HT1080 (cell line): ENCODE data around the gene PRKAA2. TPM values are rescaled to one million over a fixed set of nuclear protein-coding genes. Genes with fewer than 3 reads are reported as not detected.
"Not testable (repeated sequence)": the region's sequence is repeated elsewhere in the genome, so short reads cannot be mapped to it uniquely, and the experiment has no call there.

Experiments
- DNase-seq: peaks from one replicate; pipeline ENCODE4 v3.0.0-alpha.2; 2015; ENCODE audit warnings: low read depth
- polyA plus RNA-seq, 2 experiments: library from polyadenylated mRNA; depleted of rRNA; stranded (reverse); fragments of >200 nt; gene quantifications; 2 replicates each; pipeline ENCODE4 v1.2.3, GENCODE V29; 2015
- total RNA-seq: library from RNA; depleted of rRNA; stranded (reverse); fragments of >200 nt; shearing (Covaris generic); gene quantifications from 2 replicates; pipeline ENCODE4 v1.2.3, GENCODE V29; 2014; rRNA removed

The PRKAA2 gene
- total RNA-seq, result 2.2 and 2.4 TPM in 2 replicates
- polyA plus RNA-seq (2015; cell fraction: cytosol; rRNA removed), result 2.2 and 2.8 TPM in 2 replicates
- 4.2 TPM in 2 replicates for polyA plus RNA-seq (2015; cell fraction: nucleus; rRNA removed)

DNA sequence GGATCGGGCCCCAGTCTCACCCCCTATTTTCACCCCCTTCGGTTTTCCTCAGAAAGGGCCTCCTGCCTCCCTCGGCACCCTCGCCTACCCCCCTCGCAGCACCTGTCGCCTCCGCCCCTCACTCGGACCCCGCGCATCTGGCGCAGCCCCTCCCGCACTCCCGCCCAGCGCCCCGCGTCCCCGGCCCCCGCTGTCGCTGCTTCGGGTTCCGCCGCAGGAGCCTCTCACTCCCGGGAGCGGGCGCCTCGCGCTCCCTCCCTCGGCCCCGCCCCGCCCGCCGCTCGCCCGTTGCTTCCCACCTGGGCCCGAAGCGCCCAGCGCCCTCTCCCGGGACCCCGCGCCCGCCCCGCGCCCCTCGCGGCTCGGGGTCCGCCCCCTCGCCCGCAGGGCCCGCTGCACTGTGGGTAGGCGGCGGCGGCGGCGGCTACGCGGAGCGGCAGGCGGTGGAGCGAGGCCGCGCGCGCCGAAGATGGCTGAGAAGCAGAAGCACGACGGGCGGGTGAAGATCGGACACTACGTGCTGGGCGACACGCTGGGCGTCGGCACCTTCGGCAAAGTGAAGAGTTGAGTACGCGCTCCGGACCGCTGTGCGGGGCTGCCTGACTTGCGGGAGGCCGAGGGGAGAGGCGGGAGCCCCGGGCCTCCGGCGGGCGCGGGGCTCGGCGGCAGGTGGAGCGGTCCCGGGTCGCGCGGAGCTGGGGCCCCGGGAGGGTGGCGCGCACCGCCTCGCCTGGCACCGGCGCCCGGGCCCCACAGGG, at the start of gene PRKAA2:
PRKAA2 (plus strand) TSS at position 396 of the 758 bp plus-strand sequence; CDS start at position 470, 74 bp downstream.
- peak; percentile 16 for DNase-seq

DNA sequence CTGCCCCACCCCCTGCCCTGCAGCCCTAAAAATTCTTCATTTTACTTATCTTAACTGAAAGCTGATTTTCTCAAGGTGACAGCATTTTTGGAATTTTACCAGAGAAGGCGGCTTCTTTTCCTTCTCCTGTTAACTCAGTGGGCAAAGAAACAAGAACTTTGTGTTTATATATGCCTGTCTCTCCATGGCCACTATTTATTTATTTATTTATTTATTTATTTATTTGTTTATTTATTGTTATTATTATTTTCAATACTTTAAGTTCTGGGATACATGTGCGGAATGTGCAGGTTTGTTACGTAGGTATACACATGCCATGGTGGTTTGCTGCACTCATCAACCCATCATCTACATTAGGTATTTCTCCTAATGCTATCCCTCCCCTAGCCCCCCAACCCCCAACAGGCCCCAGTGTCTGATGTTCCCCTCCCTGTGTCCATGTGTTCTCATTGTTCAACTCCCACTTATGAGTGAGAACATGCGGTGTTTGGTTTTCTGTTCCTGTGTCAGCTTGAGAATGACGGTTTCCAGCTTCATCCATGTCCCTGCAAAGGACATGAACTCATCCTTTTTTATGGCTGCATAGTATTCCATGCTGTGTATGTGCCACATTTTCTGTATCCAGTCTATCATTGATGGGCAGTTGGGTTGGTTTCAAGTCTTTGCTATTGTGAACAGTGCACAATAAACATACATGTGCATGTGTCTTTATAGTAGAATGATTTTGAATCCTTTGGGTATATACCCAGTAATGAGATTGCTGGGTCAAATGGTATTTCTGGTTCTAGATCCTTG, 49.5 kb upstream of the PRKAA2 start:
- DNase-seq, result not testable (repeated sequence)

DNA sequence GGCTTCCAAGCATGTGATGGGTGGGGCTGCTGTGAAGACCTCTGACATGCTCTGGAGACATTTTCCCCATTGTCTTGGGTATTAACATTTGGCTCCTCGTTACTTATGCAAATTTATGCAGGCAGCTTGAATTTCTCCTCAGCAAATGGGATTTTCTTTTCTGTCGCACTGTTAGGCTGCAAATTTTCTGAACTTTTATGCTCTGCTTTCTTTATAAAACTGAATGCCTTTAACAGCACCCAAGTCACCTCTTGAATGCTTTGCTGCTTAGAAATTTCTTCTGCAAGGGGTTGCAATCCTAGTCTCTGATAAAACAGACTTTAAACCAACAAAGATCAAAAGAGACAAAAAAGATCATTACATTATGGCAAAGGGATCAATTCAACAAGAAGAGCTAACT, 35.0 kb upstream of the PRKAA2 start:
- not testable (repeated sequence) for DNase-seq

DNA sequence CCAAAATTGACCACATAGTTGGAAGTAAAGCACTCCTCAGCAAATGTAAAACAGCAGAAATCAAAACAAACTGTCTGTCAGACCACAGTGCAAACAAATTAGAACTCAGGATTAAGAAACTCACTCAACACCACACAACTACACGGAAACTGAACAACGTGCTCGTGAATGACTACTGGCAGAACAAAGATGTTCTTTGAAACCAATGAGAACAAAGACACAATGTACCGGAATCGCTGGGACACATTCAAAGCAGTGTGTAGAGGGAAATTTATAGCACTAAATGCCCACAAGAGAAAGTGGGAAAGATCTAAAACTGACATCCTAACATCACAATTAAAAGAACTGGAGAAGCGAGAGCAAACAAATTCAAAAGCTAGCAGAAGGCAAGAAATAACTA, 34.3 kb upstream of the PRKAA2 start:
- DNase-seq, result not testable (repeated sequence)

DNA sequence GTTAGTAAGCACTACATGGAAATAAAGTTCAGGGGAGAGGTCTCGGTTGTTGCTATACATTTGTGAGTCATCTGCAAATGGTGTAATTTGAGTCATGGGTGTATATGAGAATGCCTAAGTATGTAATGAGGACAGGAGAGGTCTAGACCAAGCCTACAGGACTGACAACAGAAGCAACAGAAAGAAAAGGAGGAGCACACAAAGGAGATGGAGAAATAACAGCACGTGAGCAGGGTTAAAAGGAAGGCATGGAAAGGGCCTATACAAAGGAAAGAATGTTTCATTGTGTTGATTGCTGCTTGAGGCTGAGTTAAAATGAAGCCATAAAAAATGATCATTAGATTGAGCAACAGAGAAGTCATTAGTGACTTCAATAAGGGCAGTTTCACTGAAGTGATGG, 28.0 kb upstream of the PRKAA2 start:
- peak; percentile 58 for DNase-seq

DNA sequence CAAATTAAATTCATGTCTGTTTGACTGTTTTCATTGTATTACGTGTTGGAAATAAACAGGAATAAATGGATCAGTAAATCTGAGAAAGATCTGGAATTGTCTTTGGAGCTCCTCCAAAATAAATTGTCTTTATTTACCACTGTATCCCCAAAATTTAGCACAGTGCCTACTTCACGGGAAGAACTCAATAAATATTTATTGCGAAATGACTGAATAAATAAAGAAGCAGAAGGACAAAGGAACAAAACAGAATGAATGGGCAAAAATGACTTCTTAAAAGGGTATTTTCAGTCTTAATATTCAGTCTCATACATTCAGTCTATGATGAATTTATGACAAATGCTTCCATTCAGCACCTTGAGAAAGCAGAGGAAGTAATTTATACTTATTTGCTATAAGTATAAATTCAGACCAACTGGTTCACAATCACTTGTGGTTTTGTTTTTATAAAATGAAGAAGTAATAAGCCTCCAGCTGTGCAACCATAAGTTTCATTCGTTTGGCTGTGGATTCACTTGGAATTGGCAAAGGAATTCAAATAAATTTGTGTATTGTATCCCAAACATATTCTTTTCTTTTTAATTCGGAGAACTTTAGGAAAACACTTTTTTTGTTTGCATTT, 19.2 kb upstream of the PRKAA2 start:
- no peak for DNase-seq

DNA sequence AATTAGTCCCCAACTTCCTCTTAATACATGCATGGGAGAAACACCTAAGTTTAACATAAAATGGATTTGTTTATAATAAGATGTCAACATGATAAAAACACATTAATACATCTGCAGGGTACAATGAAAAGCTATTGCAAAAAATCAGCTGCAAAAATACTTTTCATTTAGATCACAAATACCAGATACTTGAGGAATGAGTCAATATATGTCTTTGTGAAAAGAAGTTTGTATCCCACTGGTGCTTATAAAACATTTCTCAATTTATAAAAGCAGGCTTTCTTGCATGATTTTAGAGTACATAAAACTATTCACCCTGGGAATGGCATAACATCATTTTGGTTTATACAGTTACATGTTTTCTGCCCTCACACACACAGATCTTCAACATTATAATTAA, 18.6 kb upstream of the PRKAA2 start:
- DNase-seq, result no peak

DNA sequence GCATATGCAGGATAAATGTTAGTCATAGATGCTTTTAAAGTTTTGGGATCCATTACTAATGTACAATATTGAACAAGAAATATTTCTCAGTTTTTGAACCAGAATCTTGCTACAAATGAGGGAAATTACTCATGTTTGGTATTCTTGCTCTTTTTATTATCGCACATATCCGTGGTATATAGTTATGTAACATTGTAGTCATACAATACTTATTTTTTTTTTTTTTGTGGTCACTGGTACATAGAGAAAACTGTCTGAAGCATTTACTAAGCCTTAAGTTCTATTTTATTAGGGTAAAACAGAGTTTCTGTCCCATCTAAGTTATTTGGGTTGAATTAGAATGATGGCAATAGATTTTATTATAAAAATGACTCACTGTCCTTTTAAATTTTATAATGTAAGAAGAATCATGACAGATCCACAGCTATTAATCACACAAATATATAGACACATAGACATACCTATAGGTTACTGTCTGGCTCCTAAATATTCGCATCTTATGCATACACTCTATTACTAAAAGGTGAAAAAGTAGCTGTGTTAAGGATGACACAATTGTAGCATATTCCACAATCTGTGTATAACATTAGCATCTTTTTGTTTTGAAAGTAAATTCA, 18.0 kb upstream of the PRKAA2 start:
- no peak for DNase-seq

DNA sequence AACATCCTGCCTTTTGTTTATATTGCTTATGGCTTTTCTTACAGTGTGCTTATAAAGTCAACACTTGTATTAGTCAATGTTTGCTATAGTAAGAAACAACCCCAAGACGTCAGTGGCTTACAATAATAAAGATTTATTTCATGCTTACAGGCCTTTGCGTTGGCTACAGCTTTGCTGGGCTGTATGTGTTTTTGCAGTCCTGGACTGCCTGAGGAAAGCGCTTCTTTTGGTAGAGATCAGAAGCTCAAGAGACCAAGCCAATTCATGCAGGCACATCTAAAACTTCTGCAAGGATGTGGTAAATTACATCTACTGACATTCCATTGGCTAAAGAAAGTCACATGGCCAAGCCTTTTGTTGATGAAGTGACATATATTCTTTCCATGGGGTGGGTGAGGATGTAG, 17.5 kb upstream of the PRKAA2 start:
- no peak for DNase-seq

DNA sequence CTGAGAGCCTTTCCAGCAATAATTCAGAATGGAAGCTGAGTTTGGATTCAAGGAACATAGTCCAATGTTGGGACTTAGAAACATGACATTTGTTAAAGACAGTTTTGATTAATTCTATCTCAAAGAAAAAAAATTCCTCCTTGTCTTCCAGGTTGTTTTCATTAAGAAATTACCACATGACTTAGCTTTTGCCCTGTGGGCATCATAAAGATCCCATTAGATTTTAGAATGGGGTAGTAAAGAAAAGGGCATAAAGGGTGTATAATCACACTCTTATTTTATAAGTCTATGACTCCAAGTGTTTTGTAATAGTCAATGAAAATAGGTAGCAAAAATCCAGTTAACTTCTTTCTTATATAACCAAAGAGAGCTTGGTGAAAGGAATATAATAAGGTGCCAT, 14.3 kb upstream of the PRKAA2 start:
- no peak for DNase-seq

DNA sequence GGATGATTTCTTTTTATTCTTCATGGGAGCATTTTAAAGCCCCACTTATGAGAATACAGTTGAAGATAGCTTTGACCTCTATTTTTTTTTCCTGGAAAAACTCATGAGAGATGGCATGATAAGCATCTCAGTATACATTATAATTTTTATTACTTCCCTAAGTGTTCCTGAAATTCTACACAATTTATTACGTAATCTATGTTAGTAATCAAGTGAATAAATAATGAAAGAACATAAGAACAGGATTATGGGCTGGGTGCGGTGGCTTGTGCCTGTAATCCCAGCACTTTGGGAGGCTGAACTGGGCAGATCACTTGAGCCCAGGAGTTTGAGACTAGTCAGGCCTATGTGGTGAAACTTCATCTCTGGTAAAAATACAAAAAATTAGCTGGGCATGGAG, 13.2 kb upstream of the PRKAA2 start:
- DNase-seq, result no peak

DNA sequence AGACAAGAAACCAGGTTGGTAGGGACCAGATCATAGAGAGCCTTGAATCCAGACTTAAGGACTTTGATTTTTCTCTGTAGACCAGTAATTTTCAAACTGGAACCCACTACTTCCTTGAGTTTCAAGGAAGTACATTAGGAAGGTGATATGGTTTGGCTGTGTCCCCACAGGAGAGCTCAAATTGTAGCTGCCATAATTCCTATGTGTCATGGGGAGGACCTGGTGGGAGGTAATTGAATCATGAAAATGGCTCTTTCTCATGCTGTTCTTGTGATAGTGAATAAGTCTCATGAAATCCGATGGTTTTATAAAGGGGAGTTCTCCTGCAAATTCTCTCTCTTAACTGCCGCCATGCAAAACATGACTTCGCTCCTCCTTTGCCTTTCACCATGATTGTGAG, 10.1 kb upstream of the PRKAA2 start:
- no peak for DNase-seq

DNA sequence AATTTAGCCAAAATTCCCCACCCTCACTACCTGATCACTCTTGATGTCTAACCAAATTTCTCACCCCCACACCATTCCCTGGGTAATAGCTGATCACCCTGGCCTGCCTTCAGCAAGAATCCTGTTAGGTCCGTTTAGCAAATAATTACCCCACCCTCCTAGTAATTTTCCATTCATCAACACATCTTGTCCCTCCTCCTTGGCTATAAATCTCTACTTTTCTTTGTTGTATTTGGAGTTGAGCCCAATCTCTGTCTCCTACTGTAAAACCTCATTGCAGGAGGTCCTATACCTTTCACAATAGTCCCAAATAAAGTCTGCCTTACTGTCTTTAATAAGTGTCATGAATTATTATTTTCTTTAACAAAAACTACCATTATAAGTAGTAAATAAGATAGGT, 6.9 kb upstream of the PRKAA2 start:
- no peak for DNase-seq

DNA sequence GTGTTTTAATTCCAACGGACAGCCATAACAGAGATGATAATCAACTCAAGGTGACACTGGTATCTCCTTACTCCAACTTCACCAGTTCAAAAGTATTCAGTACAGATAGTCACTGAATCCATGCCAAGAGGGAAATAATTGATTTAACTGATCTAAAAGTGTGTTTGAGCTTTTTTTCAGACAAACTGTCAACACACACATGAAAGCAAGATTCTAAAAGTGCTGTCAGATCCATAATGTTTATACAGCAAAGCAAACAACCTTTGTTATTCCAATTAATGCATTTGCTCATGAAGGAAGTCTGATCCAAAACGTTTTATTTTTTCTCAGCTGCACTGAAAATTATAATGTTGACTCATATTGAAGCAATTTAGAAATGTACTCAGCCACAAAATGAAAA, 5.9 kb upstream of the PRKAA2 start:
- no peak for DNase-seq

DNA sequence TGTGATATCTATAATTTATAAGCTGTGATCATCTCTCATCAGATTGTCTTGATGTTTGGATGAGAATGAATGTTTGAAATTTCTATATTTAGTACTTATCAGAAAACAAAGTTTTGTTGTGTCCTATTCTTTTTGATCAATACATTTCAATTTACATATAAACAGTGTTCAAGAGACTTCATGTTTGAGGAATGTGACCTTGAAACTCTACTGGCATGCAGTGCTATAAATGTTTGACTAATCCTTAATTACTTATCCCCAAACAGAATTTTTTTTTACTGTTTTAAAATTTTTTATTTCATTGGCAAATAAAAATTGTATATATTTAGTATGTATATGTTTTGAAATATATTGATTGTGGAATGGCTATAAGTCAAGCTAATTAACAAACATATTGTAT, 1.5 kb upstream of the PRKAA2 start:
- no peak for DNase-seq

DNA sequence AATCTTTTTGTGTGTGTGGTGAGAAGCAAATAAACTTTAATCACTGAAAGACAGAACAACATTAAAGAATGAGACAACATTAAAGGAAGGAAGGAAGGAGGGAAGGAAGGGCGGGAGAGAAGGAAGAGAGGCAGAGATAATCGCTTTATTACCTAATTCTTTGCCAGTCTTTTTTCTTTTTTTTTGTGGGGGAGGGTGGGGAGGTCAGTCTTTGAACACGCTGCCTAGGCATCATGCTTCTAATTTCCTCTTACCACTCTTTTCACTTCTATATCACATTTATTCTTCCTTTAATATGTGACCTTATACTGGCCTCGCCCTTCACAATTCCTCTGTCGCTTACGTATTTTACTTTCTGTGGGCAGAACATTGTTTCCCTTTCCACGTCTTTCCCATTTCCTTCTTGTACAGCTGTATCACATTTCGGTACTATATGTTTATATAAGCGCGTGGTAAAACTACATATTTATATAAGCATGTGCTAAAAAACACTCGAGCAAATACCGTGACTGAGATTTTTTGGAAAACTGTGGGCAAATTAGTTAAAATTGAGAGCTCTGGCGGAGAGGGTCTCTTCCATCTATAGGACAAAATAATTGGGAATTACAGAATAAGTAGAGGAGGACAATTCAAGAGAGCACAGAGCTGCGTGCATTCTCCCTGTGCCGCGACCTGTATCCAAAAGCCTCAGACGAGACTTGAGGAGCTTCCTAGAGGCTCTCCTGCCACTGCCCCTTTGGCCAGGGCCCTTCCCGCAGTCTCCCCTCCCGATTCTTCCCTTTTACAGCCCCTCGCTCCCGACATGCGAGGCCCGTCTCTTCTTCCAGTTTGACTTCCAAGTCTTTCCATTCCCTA, 823 bp upstream of the PRKAA2 start:
- peak; percentile 26 for DNase-seq

DNA sequence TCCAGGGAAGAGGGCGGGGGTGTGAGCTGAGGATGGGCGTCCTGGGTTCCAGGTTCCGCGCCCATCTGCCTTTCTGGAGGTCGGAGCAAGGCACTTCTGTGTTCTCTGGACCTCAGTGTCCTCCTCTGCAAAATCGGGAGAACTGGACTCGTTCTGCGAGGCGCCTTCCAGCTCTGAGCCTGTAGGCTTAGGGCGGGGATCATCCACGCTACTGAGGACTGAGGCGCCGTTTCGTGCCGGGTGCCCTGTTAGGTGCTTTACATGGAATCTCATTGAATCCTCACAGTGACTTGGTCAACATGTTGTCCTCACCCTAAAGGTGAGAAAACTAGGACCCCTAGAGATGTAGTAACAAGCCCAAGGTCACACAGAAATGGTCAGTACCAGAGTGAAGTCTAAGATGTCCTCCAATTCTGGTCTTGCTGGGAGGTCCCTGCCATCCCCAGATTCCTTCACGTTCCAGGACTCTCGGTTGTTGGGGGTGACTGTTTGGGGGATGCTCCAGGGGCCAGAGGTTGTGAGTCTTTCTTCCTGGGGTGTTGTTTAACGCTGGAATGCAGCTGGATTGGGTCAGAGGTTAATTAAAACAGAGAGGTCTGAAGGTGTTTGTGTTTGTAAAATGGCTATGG, 677 bp downstream of the PRKAA2 start:
- no peak for DNase-seq

DNA sequence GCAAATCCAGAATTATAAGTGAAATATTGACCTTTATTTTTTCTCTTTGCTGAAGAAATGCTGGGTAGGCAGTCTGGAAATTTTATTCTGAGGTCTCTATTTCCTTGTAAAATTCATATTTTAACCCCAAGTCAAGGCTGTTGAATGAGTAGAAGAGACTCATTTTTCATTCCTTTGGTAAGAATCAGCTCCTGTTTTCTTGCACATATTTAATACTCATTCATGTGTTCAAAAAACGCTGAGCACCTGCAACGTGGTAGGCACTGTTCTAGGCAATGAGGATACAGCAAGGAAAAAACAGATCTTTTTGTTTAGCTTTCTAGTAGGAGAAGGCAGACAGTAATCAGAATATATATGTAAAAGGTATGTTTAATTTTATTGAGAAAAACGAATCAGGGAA, 1.5 kb downstream of the PRKAA2 start:
- DNase-seq, result no peak

DNA sequence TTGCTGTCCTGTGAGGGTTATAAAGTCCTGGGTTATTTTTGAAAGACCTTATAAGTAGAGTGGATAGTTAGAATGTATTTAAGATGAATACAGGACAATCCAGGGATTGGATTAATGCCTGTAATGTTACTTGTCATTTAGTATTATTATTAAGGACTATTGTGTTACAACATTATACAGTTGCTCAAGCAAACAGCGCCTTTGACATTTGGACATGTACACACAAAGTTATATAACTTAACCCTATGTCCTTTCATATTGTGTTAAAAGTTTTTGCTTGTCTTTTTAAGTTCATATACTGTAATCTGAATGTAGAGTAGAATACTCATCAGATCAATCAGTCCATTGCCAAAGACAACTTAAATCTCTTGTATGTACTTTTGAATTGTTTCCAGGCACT, 2.0 kb downstream of the PRKAA2 start:
- DNase-seq, result no peak

DNA sequence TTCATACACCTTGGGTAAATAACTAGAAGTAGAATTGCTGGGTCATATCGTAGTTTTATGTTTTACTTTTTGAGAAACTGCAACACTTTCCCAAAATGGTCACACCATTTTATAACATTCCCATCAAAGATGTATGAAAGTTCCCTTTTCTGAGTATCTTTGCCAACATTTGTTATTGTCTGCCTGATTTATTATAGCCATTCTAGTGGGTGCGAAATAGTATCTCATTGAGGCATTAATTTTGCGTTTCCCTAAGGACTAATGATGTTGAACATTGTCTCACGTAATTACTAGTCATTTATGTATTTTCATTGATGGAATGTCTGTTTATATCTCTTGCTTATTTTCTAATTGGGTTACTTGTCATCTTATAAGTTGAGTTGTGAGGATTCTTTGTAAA, 3.4 kb downstream of the PRKAA2 start:
- no peak for DNase-seq
